Central memory CD8-positive, alpha-beta T cell (primary cell): ENCODE data around the gene ANKRD28.
"Not testable (repeated sequence)": the region's sequence is repeated elsewhere in the genome, so short reads cannot be mapped to it uniquely, and the experiment has no call there.

Source experiments
- ATAC-seq: fragments of 150-1000 bp; cut with Tn5 transposase; replicated peaks from 2 replicates; pipeline ENCODE4 v1.10.0; 2022; ENCODE audit warnings: mild to moderate bottlenecking, moderate FRiP score, moderate number of reproducible peaks; ENCODE audit not compliant: poor library complexity, severe bottlenecking; ENCODE audit errors: extremely low read depth
- DNase-seq, 2 donors: peaks; one replicate each; pipeline ENCODE4 v3.0.0; 2021; ENCODE audit warnings: low spot score in 2 of 2
- H3K27ac Mint-ChIP-seq: one replicate; pipeline ENCODE4 v1.8.0; 2022; ENCODE audit warnings: low read depth, mild to moderate bottlenecking, moderate library complexity, mixed read lengths
- H3K27me3 Mint-ChIP-seq: one replicate; pipeline ENCODE4 v1.8.0; 2022; ENCODE audit warnings: mixed read lengths
- H3K36me3 Mint-ChIP-seq: one replicate; pipeline ENCODE4 v1.8.0; 2022; ENCODE audit warnings: mild to moderate bottlenecking, moderate library complexity, mixed read lengths; ENCODE audit not compliant: insufficient read depth
- H3K4me1 Mint-ChIP-seq: one replicate; pipeline ENCODE4 v1.8.0; 2022; ENCODE audit warnings: mixed read lengths
- H3K4me3 Mint-ChIP-seq: one replicate; pipeline ENCODE4 v1.8.0; 2022; ENCODE audit warnings: mild to moderate bottlenecking, moderate library complexity, mixed read lengths
- H3K9me3 Mint-ChIP-seq: one replicate; pipeline ENCODE4 v1.8.0; 2022; ENCODE audit warnings: mixed read lengths

ANKRD28 gene

DNA sequence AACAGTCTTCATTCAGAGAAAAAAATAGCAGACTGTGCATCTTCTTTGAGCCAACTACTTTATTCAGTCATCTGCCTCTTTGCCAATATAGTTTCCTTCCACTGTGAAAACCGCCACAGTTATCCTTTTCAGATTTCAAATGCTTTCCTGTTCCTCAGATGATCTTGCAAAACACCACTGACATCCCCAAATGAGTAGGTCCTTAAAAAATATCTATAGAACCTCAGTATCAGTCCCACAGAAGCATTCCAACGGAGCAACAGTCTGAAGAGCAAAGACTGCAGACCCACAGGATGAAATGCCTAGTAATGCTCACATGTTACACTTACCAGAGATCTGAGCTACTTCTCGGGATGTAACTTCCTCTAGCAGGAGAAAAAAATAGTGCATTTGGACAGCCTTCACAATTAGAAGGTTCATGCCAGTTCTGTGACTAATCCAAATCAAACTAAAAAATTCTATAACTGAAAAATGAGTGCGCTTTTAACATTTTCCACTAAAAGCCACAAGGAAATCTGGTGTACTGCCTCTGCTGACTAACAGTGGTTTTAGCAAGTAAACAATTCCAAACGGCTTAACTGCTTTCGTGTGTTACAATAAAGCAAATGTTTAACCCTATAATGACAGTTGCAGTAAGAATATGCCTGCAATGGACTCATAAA lies at the start of gene ANKRD28:
Gene ANKRD28, minus strand, starts transcription at position 338 of the 662 bp plus-strand sequence. CDS start 1,458 bp downstream, outside the sequence.
- Mint-ChIP-seq H3K36me3 (peaks cover under 1% of the 10 kb centered on the region), H3K4me1 (peaks cover 55% of the 10 kb centered on the region), H3K27me3 (no peaks in the 10 kb centered on the region), H3K4me3 (peak within 1 kb of the TSS; percentile 65), H3K27ac (peak within 1 kb of the TSS; percentile 84), H3K9me3 (no peaks in the 10 kb centered on the region)
- DNase-seq (no peak), ATAC-seq (peak; percentile 31)

DNA sequence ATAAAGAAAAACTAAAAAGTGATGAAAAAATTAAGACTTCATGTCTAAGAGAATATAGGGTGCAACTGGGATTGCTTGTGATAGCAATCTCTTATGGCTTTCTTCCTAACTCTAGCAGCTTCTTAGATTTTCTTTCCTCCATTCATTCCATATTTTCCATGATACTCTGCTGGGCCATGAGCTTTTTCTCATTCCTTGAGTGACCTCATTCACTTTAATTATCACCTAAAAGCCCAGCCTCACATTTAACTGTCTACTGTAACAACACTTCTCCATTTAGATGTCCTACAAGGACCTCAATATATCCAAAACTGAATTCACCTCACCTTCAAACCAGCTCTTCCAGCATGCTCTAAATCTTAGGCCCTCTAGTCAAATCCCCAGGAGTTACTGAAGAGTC lies 49.5 kb upstream of the ANKRD28 start:
- Mint-ChIP-seq H3K9me3 (no peaks in the 10 kb centered on the region), H3K27me3 (no peaks in the 10 kb centered on the region), H3K36me3 (peaks cover 6% of the 10 kb centered on the region), H3K4me3 (no peak overlapping the region), H3K27ac (no peak overlapping the region), H3K4me1 (peaks cover 49% of the 10 kb centered on the region)
- ATAC-seq (no peak), DNase-seq (no peak)

DNA sequence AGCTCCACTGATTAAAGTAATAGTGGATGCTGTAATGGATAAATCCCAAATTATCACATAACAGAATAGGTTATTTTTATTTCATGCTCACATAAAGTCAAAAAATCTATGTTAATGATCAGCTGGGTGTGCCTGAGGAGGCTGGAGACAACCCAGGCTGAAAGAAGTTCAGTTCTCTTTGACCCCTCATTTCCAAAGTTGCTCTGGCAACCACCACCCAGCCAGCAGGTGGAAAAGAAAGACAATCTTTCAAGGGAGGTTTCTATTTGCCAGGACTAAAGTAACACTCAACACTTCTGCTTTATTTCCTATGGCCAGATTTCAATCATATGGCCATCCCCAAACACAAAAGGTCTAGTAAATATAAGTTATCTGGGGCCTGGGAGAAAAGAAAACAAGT lies 48.8 kb upstream of the ANKRD28 start:
- peaks cover 3% of the 10 kb centered on the region for H3K36me3 Mint-ChIP-seq
- H3K4me1 Mint-ChIP-seq: peaks cover 49% of the 10 kb centered on the region
- no peaks in the 10 kb centered on the region for H3K27me3 Mint-ChIP-seq
- H3K27ac Mint-ChIP-seq: no peak overlapping the region
- H3K9me3 Mint-ChIP-seq: no peaks in the 10 kb centered on the region
- DNase-seq: no peak
- H3K4me3 Mint-ChIP-seq: no peak overlapping the region
- no peak for ATAC-seq

DNA sequence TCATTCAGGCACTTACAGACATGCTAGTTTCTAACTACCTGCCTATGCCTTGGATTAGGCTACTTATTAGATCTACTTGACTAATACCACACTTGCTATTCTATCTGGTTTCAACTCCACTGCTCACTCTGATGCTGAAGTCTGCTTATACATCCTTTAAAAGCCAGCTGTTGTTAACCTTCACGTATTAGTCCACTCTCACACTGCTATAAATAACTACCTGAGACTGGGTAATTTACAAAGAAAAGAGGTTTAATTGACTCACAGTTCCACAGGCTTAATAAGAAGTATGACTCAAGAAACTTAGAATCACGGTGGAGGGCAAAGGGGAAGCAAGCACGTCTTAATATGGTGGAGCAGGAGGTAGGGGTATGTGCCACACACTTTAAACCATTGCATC lies 47.7 kb upstream of the ANKRD28 start:
- H3K27ac Mint-ChIP-seq: no peak overlapping the region
- peaks cover 8% of the 10 kb centered on the region for H3K9me3 Mint-ChIP-seq
- H3K4me1 Mint-ChIP-seq: peaks cover 47% of the 10 kb centered on the region
- no peak overlapping the region for H3K4me3 Mint-ChIP-seq
- peaks cover 4% of the 10 kb centered on the region for H3K36me3 Mint-ChIP-seq
- H3K27me3 Mint-ChIP-seq: no peaks in the 10 kb centered on the region
- ATAC-seq (no peak), DNase-seq (no peak)

DNA sequence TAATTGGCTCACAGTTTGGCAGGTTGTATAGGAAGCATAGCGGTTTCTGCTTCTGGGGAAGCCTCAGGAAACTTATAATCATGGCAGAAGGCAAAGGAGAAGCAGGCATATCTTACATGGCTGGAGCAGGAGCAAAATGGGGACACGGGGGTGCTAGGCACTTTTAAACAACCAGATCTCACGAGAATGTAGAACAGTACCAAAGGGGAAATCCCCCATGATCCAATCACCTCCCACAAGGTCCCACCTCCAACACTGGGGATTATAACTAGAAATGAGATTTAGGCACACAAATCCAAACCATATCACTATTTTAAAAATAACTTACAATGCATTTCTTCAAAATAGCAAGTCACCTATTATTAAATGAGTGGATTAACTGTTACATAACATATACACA lies 47.1 kb upstream of the ANKRD28 start:
- DNase-seq: no peak
- Mint-ChIP-seq H3K4me3 (no peak overlapping the region), H3K27me3 (no peaks in the 10 kb centered on the region), H3K36me3 (peaks cover 3% of the 10 kb centered on the region), H3K9me3 (peaks cover 14% of the 10 kb centered on the region), H3K4me1 (peaks cover 52% of the 10 kb centered on the region), H3K27ac (no peak overlapping the region)
- no peak for ATAC-seq

DNA sequence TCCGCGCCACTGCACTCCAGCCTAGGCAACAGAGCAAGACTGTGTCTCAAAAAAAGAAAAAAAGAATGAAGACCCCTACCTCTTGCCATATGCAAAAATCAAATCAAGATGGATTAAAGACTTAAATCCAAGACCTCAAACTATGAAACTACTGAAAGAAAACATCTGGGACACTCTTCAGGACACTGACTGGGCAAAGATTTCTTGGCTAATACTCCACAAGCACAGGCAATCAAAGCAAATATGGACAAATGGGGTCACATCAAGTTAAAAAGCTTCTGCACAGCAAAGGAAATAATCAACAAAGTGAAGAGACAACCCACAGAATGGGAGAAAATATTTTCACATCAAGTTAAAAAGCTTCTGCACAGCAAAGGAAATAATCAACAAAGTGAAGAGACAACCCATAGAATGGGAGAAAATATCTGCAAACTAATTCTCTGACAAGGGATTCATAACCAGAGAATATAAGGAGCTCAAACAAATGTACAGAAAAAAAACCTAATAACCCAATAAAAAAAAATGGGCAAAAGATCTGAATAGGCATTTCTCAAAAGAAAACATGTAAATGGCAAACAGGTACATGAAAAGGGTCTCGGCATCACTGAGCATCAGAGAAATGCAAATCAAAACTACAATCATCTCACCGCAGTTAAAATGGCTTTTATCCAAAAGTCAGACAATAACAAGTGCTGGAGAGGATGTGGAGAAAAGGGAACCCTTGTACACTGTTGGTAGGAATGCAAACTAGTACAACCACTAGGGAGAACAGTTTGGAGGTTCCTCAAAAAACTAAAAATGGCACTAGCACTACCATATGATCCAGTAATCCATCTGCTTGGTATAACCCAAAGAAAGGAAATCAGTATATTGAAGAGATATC lies 43.6 kb upstream of the ANKRD28 start:
- H3K27me3 Mint-ChIP-seq, H3K36me3 Mint-ChIP-seq, DNase-seq, H3K4me3 Mint-ChIP-seq, ATAC-seq, H3K27ac Mint-ChIP-seq: not testable (repeated sequence)
- peaks cover 21% of the 10 kb centered on the region for H3K9me3 Mint-ChIP-seq
- H3K4me1 Mint-ChIP-seq: peaks cover 51% of the 10 kb centered on the region

DNA sequence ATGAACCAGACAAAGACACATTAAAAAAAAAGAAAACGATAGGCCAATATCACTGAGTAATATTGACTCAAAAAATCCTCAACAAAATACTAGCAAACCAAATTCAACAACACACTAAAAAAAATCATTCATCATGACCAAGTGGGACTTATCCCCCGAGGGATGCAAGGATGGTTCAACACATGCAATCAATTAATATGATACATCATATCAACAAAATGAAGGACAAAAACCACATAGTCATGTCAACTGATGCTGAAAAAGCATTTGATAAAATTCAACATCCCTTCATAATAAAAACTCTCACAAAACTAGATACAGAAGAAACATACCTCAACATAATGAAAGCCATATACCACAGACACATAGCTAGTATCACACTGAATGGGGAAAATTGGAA lies 41.8 kb upstream of the ANKRD28 start:
- Mint-ChIP-seq H3K27me3 (no peaks in the 10 kb centered on the region), H3K4me1 (peaks cover 45% of the 10 kb centered on the region), H3K9me3 (peaks cover 21% of the 10 kb centered on the region), H3K36me3 (peaks cover 3% of the 10 kb centered on the region), H3K4me3 (no peak overlapping the region), H3K27ac (no peak overlapping the region)
- ATAC-seq (no peak), DNase-seq (no peak)

DNA sequence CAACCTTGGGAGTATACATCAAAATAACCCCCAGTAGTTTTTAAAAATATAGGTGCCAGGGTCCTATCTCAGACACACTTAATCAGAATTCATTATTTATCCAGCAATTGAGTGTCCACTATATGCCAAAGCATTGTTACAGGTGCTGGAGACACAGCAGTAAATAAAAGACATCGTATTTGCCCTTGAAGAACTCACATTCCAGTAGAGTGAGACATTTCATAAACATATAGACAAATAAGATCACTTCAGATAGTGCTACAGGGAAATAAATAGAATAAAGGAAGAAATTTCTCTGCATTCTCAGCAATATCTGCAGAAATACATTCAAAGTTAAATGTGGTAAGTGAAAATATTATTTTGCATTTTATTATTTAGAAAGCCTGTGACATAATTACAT lies 34.1 kb upstream of the ANKRD28 start:
- peaks cover 3% of the 10 kb centered on the region for H3K36me3 Mint-ChIP-seq
- H3K4me1 Mint-ChIP-seq: peaks cover 37% of the 10 kb centered on the region
- H3K27ac Mint-ChIP-seq: no peak overlapping the region
- ATAC-seq (no peak), DNase-seq (no peak)
- no peak overlapping the region for H3K4me3 Mint-ChIP-seq
- H3K9me3 Mint-ChIP-seq: no peaks in the 10 kb centered on the region
- H3K27me3 Mint-ChIP-seq: no peaks in the 10 kb centered on the region

DNA sequence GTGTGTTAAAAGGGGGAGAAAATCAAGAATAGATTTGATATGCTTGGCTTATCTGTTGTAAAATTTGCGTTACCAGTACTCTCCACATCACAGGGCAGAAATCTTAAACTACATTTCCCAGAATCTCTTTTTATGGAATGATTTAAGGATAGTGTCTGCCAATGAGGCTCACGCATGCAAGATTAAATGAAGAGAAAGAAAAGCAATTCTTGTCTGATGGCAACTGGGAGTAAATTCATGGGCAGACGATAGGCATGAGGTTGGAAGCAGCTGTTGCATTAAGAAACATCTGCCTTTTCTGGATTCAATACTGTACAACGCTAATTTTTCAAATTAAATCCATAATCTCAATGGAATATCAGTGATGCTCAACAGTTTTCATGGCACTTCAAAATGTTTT lies 27.2 kb upstream of the ANKRD28 start:
- Mint-ChIP-seq H3K36me3 (peaks cover 2% of the 10 kb centered on the region), H3K27ac (no peak overlapping the region), H3K9me3 (no peaks in the 10 kb centered on the region), H3K4me3 (no peak overlapping the region), H3K4me1 (peaks cover 35% of the 10 kb centered on the region), H3K27me3 (no peaks in the 10 kb centered on the region)
- DNase-seq: no peak
- no peak for ATAC-seq

DNA sequence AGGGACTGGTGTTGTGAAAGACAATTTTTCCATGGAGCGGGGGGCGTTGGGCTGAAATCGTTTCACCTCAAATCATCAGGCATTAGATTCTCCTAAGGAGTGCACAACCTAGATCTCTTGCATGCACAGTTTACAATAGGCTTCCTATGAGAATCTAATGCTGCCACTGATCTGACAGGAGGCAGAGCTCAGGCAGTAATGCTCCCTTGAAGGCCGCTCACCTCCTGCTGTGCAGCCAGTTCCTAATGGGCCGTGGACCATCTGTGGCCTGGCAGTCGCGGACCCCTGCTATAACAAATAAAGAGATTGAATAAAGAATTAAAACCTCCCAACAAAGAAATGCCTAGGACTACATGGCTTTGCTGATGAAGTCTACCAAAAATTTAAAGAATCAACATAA lies 25.3 kb upstream of the ANKRD28 start:
- DNase-seq (no peak), ATAC-seq (no peak)
- Mint-ChIP-seq H3K36me3 (peaks cover 2% of the 10 kb centered on the region), H3K27me3 (no peaks in the 10 kb centered on the region), H3K4me1 (peaks cover 37% of the 10 kb centered on the region), H3K4me3 (no peak overlapping the region), H3K9me3 (no peaks in the 10 kb centered on the region), H3K27ac (no peak overlapping the region)

DNA sequence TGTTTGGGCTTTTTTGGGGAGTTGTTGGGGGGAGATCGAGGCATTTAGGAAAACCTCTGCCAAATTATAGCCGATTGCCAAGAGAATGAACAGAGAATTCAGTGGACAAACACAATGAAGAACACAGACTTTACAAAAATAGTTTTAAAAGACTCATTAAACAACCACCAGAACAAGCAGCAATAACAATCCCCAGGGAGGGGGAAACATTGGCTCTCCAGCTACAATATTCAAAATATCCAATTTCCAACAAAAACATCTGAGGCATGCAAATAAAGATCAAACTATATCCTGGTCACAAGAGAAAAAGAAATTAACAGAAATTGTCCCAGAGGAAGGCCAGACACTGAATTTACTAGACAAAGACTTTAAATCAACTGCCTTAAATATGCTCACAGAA lies 24.5 kb upstream of the ANKRD28 start:
- peaks cover 40% of the 10 kb centered on the region for H3K4me1 Mint-ChIP-seq
- no peak for DNase-seq
- no peaks in the 10 kb centered on the region for H3K9me3 Mint-ChIP-seq
- no peaks in the 10 kb centered on the region for H3K27me3 Mint-ChIP-seq
- no peak for ATAC-seq
- H3K4me3 Mint-ChIP-seq: no peak overlapping the region
- peaks cover 2% of the 10 kb centered on the region for H3K36me3 Mint-ChIP-seq
- H3K27ac Mint-ChIP-seq: no peak overlapping the region

DNA sequence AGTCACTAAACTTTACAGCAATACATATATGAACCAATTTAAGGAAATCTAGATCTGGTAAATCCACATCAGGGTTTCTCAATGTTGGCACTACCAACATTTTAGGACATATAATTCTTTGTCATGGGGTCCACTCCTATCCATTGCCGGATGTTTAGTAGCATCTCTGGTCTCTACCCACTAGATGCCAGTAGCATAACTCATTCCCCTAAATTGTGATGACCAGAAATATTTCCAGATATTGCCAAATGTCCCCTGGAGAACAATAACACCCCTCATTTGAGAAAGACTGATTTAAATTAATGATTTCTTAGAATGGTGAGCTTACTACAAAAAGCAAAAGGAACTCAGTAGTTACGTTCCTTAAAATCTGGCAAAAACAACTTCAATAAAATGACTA lies 23.1 kb upstream of the ANKRD28 start:
- DNase-seq: no peak
- H3K9me3 Mint-ChIP-seq: no peaks in the 10 kb centered on the region

DNA sequence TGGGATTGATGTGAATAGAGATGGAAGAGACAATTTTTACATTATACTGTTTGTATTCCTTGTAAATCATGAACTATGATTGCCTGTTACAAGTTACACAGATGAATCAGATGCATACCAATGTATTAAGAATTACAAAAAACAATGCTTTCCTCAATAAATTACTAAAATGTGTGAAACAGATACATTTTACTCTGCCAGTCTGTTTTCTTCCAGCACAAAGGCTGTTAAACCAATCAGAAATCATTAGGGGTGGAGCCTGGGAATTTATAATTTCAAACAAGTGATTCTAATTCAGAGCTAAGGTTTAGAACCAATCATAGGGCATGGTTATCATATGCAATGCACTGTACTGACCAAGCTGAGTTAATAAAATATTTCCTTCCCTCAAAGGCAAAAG lies 21.8 kb upstream of the ANKRD28 start:
- no peak overlapping the region for H3K27ac Mint-ChIP-seq
- no peaks in the 10 kb centered on the region for H3K9me3 Mint-ChIP-seq
- peaks cover 2% of the 10 kb centered on the region for H3K36me3 Mint-ChIP-seq
- no peak overlapping the region for H3K4me3 Mint-ChIP-seq
- DNase-seq: no peak
- peaks cover 32% of the 10 kb centered on the region for H3K4me1 Mint-ChIP-seq
- ATAC-seq: no peak
- no peaks in the 10 kb centered on the region for H3K27me3 Mint-ChIP-seq

More for the DNA sequence above, 23.1 kb upstream of the ANKRD28 start:
- Mint-ChIP-seq H3K4me1 (peaks cover 42% of the 10 kb centered on the region), H3K36me3 (peaks cover 2% of the 10 kb centered on the region), H3K27me3 (no peaks in the 10 kb centered on the region), H3K27ac (no peak overlapping the region), H3K4me3 (no peak overlapping the region)
- ATAC-seq: no peak
